ENCODE results near the gene PLAGL2.

Gene PLAGL2

DNA sequence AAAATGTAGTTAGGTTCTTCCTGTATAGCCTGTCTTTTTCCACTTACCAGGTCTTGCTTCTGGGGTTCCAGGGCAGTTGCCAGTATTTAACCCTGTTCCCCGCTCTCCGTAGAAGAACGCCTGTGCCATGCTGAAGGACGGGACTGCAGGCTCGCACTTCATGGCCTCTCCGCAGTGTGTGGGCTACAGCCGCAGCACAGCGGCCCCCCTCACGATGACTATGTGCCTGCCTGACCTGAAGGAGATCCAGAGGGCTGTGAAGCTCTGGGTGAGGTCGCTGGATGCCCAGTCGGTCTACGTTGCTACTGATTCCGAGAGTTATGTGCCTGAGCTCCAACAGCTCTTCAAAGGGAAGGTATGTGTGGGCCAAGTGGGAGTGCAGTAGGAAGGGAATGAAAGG is 23.2 kb upstream of the PLAGL2 start:
- DNase-seq: no peak

GRCh38 chr20:32229251-32229747 is 21.8 kb upstream of the PLAGL2 start:
- no peak for DNase-seq

GRCh38 chr20:32227744-32228688 is 20.5 kb upstream of the PLAGL2 start:
- DNase-seq: no peak

DNA sequence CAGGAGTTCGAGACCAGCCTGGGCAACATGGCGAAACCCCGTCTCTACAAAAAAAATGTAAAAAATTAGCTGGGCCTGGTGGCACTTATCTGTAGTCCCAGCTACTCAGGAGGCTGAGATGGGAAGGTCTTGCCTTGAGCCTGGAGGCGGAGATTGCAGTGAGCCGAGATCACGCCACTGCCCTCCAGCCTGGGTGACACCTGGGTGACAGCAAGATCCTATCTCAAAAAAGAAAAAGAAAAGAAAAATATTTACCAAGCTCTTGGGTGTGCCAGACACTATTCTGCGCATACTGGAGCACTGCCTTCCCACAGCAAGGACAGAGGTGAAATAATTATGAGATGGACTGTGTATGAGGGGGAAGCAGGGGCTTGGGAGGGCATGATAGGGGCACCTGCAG is 19.8 kb upstream of the PLAGL2 start:
- DNase-seq: no peak

- no peak for DNase-seq
Observed at GRCh38 chr20:32226391-32226790, 18.8 kb upstream of the PLAGL2 start.

DNA sequence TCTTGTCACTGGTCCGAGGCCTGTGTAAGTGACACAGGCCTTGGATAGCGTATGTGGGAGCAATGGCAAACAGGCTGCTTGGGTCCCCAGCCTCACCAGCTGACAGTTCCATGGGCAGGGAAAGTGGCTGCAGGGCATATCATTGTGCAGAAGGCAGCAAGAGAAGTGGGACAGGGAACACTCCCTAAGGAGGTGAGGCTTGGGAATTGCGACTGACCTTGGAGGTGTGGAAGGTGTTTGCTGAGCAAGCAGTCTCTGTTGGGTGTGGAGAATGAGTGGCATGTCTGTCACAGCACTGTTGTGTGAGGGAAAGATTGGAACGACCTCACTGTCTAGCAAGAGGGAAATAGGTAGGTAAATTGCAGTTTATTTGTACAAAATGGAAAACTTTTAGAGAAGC is 16.9 kb upstream of the PLAGL2 start:
- DNase-seq: no peak

GRCh38 chr20:32218156-32218900 is 10.8 kb upstream of the PLAGL2 start:
- DNase-seq: no peak

DNA sequence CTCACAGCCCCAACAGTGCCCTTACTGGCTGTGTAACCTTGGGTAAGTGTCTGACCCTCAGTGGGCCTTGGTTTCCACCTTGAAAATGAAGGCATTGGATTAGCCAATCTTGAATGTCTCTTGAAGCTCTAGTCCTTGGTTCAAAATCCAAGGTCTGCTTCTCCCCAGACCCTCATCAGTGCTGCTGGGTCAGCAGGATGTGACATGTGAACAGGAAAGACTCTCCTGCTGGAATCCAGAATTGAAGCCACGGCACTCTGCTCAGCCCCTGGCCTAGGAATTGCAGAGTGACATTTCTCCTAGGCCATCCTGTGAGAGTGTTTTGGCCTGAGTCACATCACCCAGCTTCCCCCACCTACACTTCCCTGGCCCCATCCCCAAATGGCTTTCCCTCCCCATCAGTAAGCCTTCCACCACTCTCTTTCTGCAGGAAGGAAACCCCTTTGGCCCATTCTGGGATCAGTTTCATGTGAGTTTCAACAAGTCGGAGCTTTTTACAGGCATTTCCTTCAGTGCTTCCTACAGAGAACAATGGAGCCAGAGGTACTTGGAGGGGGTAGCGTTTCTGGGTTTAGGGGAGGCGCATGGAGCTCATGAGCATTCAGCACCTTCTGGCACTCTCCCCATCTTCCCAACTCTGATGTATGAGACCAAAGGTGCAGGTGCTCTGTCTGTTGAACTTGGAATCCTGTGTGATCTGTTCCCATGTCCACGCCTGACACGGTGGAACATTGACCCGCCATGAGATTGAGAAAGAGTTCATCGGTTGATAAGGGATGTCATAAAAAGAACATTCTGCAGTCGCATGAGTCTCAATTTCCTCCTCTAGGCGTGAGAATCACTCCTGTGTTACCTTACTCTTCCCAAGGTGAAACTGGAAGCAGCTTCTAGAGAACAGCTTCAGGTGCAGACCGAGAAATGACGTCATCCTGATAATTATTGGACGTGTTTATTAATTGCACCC is 8.9 kb upstream of the PLAGL2 start:
- no peak for DNase-seq

DNA sequence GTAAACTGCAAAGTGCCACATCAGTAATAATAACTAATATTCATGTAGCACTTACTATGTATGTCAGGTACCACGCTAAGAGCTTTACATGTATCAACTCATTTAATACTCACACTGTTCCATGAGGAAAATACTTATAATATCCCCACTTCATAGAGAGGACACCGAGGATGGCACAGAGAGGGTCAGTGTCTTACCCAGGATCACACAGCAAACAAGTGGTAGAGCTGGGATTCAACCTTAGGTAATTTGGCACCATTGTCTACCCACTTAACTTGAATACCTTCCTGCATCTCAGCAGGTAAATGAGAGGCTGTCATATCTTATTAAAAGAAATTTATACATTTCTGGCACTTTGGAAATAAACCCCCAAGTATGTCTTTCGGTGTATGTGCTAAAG is 8.2 kb upstream of the PLAGL2 start:
- no peak for DNase-seq

DNA sequence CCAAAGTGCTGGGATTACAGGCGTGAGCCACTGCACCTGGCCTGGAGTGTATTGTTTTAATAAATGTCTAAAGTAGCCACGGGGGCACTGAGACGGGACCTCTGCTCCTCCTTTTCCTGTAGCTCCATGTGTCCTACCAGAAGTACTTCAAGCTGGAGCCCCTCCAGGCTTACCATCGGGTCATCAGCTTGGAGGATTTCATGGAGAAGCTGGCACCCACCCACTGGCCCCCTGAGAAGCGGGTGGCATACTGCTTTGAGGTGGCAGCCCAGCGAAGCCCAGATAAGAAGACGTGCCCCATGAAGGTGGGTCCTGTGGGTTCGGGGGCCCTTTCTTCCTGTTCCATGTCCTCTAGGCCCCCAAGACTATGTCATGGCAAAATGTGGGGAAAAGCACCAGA is 7.6 kb upstream of the PLAGL2 start:
- DNase-seq: no peak

- no peak for DNase-seq
Observed at GRCh38 chr20:32213870-32214269, 6.3 kb upstream of the PLAGL2 start.

- DNase-seq: no peak
Observed at GRCh38 chr20:32209850-32210605, 2.5 kb upstream of the PLAGL2 start.

DNA sequence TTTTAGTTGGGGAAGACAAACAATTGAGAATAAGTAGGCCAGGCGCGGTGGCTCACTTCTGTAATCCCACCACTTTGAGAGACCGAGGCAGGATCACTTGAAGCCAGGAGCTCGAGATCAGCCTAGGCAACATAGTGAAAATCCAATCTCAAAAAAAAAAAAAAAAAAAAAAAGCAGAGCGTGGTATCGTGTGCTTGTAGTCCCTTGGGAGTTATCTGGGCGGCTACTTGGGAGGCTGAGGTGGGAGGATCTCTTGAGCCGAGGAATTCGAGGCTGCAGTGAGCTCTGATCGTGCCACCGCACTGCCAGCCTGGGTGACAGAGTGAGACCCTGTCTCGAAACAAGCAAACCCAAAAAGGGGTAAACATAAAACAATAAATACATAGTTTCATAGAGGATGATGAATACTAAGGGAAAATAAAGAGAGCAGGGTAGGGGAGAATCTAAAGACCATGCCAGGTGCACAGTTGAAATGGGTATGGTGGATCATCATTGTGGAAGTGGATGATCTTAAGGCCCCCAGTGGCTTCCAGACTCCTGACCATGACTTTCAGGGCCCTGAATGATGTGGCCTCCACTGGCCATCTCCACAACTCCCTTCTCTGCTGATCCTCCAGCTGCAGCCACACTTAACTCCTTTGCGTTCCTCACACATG is 1.1 kb upstream of the PLAGL2 start:
- no peak for DNase-seq

DNA sequence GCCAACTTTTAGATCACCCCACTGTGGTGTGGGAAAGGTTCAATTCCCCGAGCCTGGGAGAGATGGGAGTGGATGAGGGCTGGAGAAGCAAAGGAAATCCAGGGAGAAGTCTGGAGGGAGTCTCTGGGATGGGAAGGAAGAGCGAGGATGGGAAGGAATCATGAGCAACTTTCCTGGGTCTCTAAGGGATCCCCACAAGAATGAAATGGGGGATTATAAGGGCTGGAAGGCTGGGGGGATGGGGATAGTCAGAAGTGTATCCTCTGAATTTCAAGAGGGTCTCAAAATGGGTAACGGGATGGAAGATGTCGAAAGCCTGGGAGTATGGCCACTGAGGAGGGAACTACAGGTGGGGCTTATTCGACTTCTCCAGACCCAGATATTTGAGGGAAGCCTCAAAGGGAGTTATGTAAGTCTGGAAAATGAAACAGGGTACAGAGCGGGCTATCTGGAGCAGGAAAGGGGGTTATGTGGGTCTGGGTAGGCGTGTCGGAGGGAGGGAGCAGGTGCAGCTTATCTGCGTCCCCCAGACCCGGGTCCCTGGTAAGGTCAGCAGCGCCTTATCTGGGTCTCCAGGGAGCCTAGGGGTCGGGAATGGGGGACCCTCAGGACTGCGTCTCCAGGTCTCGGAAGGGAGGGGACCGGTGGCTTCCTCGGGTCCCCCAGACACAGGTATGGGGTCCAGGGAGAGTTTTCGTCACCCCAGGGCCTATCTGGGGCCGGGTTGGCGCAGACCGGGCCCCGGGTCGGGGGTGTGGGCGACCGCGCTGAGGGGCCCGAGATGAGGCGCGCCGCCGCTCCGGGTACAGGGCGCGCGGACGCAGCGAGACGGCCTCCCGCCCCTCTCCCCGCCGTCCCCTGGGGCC is 550 bp downstream of the PLAGL2 start:
- DNase-seq: peak; percentile 40

GRCh38 chr20:32205843-32206759 is 1.4 kb downstream of the PLAGL2 start:
- DNase-seq: no peak

DNA sequence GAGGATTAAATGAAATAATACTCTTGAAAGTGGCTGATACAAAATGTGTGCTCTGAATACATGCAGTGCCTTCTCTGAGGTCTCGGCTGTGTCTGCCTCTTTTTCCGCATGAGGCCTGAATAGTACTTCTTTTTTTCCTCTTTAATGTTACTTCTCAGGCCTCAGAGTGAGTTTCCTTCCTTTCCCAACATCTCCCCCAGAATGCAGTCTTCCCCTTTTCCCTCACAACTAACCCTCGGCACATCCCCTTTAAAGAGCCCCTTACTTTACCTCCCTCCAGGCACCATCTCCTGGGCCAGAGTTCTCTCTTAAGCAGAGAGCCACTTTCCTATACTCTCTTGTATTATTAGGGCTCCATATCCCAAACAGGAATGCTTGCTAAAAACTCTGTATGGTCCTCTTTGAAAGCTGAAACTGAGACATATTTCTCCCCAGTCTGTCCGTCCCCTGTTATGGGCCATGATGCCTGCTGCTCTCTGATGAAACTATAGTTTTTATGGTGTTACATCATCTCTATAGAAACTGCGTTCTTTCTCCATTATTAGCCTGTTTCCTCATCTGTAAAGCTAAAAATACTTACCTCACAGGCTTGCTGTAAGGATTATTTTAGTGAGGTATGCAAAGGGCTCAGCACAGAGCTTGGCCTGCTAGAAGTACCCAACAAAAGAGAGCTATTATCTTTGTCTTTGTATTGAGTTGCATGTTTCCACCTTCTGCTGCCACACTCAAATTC is 2.3 kb downstream of the PLAGL2 start:
- DNase-seq: no peak

DNA sequence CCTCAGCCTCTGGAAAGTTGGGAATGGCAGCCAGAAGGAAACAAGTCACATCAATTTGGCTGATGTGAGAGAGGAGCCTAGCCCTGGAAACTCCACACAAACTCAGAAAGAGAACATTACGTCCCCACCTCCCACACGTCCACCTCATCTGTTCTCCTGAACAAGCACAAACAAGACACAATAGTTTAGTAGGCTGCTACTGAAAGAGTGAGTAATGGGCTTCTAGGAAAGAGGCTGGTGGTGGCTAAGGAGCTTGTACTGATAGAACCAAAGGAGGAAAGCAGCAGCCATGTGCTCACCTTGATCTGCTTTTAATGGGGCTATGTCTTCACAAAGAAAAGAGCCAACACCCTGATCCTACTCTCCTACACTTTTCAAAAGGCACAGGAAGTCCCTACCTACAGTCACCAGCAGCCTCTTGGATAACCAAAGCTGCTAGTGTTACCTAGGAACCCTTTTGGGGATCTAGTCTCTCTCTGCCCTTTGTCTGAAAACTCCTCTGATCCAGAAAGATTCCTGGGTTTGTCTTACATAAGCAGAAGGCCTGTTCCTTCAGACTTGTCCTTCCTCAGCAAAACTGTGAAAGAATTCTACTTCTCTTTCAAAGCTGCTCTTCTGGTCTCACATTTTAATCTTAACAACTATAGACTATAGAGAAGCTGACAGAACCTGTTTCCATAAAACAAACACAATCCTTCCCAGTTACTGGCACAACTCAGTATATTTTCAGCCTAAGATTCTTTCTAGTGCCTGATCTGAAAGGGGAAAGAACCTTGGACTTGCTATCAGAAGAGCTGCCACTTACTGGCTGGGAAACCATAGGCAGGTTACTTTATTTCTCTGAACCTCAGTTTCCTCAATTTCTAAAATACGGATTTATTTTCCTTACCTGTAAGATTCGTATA is 3.1 kb downstream of the PLAGL2 start:
- no peak for DNase-seq

All from NCI-H146 (cell line).